PFSK-1 (cell line): Measurements from ENCODE around the gene TIMP3.

ENCODE experiments used
- FOXP2 ChIP-seq: optimal IDR thresholded peaks from 2 replicates; pipeline ENCODE3; 2011; ENCODE audit warnings: borderline replicate concordance, control low read depth, inconsistent platforms; ENCODE audit not compliant: insufficient read depth; ENCODE audit errors: extremely low read length, extremely low read depth
- POLR2AphosphoS5 ChIP-seq: IDR thresholded peaks from 2 replicates; pipeline ENCODE4 v1.6.1; 2012; ENCODE audit warnings: low read depth, mild to moderate bottlenecking, control low read depth, low read length, moderate library complexity
- REST ChIP-seq, 2 experiments: IDR thresholded peaks; 2 replicates each; pipeline versions ENCODE4 v1.6.1 to v1.8.0; 2011 to 2012; ENCODE audit warnings: low read depth in 2 of 2, low read length in 2 of 2, control low read depth in 1 of 2, inconsistent platforms in 1 of 2, mild to moderate bottlenecking in 1 of 2, moderate library complexity in 1 of 2; ENCODE audit not compliant: insufficient read depth in 1 of 2
- SIN3A ChIP-seq: IDR thresholded peaks from 2 replicates; pipeline ENCODE4 v1.6.1; 2012; ENCODE audit warnings: mild to moderate bottlenecking, low read length, moderate library complexity, borderline replicate concordance; ENCODE audit not compliant: insufficient read depth
- TAF1 ChIP-seq: IDR thresholded peaks from 2 replicates; pipeline ENCODE4 v1.6.1; 2012; ENCODE audit warnings: low read length, control low read depth, borderline replicate concordance; ENCODE audit not compliant: insufficient read depth

The TIMP3 gene

GRCh38 chr22:32785321-32786026 is 16.0 kb upstream of the TIMP3 start:
- TF ChIP-seq FOXP2 (no peak), TAF1 (no peak), POLR2AphosphoS5 (no peak), SIN3A (no peak), REST (IDR thresholded peaks at IDR 0.05; ENCODE audit: insufficient read depth in 1 of 2, low read depth in 2 of 2, low read length in 2 of 2) (no peak)

- TF ChIP-seq FOXP2 (no peak), TAF1 (no peak), REST (IDR thresholded peaks at IDR 0.05; ENCODE audit: insufficient read depth in 1 of 2, low read depth in 2 of 2, low read length in 2 of 2) (no peak)
Observed at GRCh38 chr22:32786027-32786418, 15.5 kb upstream of the TIMP3 start.

- TF ChIP-seq SIN3A = no peak
Observed at GRCh38 chr22:32788904-32789624, 12.4 kb upstream of the TIMP3 start.

- TF ChIP-seq POLR2AphosphoS5 = no peak
- no peak for TF ChIP-seq TAF1
- no peak for TF ChIP-seq SIN3A
- no peak for TF ChIP-seq REST (IDR thresholded peaks at IDR 0.05; ENCODE audit: insufficient read depth in 1 of 2, low read depth in 2 of 2, low read length in 2 of 2)
- TF ChIP-seq FOXP2 = no peak
Observed at GRCh38 chr22:32789797-32790620, 11.5 kb upstream of the TIMP3 start.

GRCh38 chr22:32791056-32791455 is 10.4 kb upstream of the TIMP3 start:
- TF ChIP-seq SIN3A = no peak
- TF ChIP-seq REST (IDR thresholded peaks at IDR 0.05; ENCODE audit: insufficient read depth in 1 of 2, low read depth in 2 of 2, low read length in 2 of 2) = no peak
- no peak for TF ChIP-seq TAF1
- TF ChIP-seq POLR2AphosphoS5 = no peak
- TF ChIP-seq FOXP2 = no peak
